ENCODE results near the gene PCDH9.
"Not testable (repeated sequence)": the region's sequence is repeated elsewhere in the genome, so short reads cannot be mapped to it uniquely, and the experiment has no call there.

The PCDH9 gene

GRCh38 chr13:66627512-66627911 lies 602.6 kb downstream of the PCDH9 start:
- in situ Hi-C loops (cut with HindIII; ENCODE audit: low pct_ligation_motif_present, low sequenced_read_pairs) = no loop called here
- Histone ChIP-seq H3K4me3 (ENCODE audit: low read depth, low read length) (no peak overlapping the region), H3K27me3 (replicated peaks) (no peaks in the 10 kb centered on the region), H3K27ac (no peak overlapping the region), H3K36me3 (replicated peaks) (no peaks in the 10 kb centered on the region)
- no peak for TF ChIP-seq CTCF (IDR thresholded peaks at IDR 0.05; ENCODE audit: low read depth, low read length, missing control alignments)
- DNase-seq = no peak

GRCh38 chr13:66624302-66624701 lies 605.8 kb downstream of the PCDH9 start:
- no peak for DNase-seq
- Histone ChIP-seq H3K27me3 (replicated peaks) (no peaks in the 10 kb centered on the region), H3K4me3 (ENCODE audit: low read depth, low read length) (no peak overlapping the region), H3K27ac (no peak overlapping the region), H3K36me3 (replicated peaks) (no peaks in the 10 kb centered on the region)
- in situ Hi-C loops (cut with HindIII; ENCODE audit: low pct_ligation_motif_present, low sequenced_read_pairs) = no loop called here
- TF ChIP-seq CTCF (IDR thresholded peaks at IDR 0.05; ENCODE audit: low read depth, low read length, missing control alignments) = no peak

- in situ Hi-C loops (cut with HindIII; ENCODE audit: low pct_ligation_motif_present, low sequenced_read_pairs) = no loop called here
Observed at GRCh38 chr13:66623129-66623820, 606.9 kb downstream of the PCDH9 start.

GRCh38 chr13:66621906-66622447 lies 608.2 kb downstream of the PCDH9 start:
- in situ Hi-C loops (cut with HindIII; ENCODE audit: low pct_ligation_motif_present, low sequenced_read_pairs) = not testable (repeated sequence)

More at GRCh38 chr13:66623129-66623820, 606.9 kb downstream of the PCDH9 start:
- DNase-seq = no peak
- H3K36me3 ChIP-seq (replicated peaks) = no peaks in the 10 kb centered on the region
- TF ChIP-seq CTCF (IDR thresholded peaks at IDR 0.05; ENCODE audit: low read depth, low read length, missing control alignments) = no peak
- H3K27ac ChIP-seq = no peak overlapping the region
- no peak overlapping the region for H3K4me3 ChIP-seq (ENCODE audit: low read depth, low read length)
- no peaks in the 10 kb centered on the region for H3K27me3 ChIP-seq (replicated peaks)

GRCh38 chr13:66618702-66619101 lies 611.4 kb downstream of the PCDH9 start:
- H3K36me3 ChIP-seq (replicated peaks) = no peaks in the 10 kb centered on the region
- DNase-seq = no peak
- H3K27ac ChIP-seq = no peak overlapping the region

More at GRCh38 chr13:66621906-66622447, 608.2 kb downstream of the PCDH9 start:
- not testable (repeated sequence) for DNase-seq; H3K27me3 ChIP-seq (replicated peaks); H3K27ac ChIP-seq; H3K36me3 ChIP-seq (replicated peaks); H3K4me3 ChIP-seq (ENCODE audit: low read depth, low read length)

GRCh38 chr13:66617786-66618185 lies 612.4 kb downstream of the PCDH9 start:
- no peak for DNase-seq
- H3K36me3 ChIP-seq (replicated peaks) = no peaks in the 10 kb centered on the region
- no peak overlapping the region for H3K27ac ChIP-seq
- in situ Hi-C loops (cut with HindIII; ENCODE audit: low pct_ligation_motif_present, low sequenced_read_pairs) = no loop called here
- no peaks in the 10 kb centered on the region for H3K27me3 ChIP-seq (replicated peaks)
- TF ChIP-seq CTCF (IDR thresholded peaks at IDR 0.05; ENCODE audit: low read depth, low read length, missing control alignments) = no peak
- H3K4me3 ChIP-seq (ENCODE audit: low read depth, low read length) = no peak overlapping the region

More at GRCh38 chr13:66618702-66619101, 611.4 kb downstream of the PCDH9 start:
- Histone ChIP-seq H3K27me3 (replicated peaks) (no peaks in the 10 kb centered on the region), H3K4me3 (ENCODE audit: low read depth, low read length) (no peak overlapping the region)
- in situ Hi-C loops (cut with HindIII; ENCODE audit: low pct_ligation_motif_present, low sequenced_read_pairs) = no loop called here
- TF ChIP-seq CTCF (IDR thresholded peaks at IDR 0.05; ENCODE audit: low read depth, low read length, missing control alignments) = peak; percentile 39

Measured in brain microvascular endothelial cell (primary cell).